K562 (cell line): ENCODE data around the gene SLC22A3. TPM values are rescaled to one million over a fixed set of nuclear protein-coding genes. Genes with fewer than 3 reads are reported as not detected.

Experiments used
- ATAC-seq: fragments of 200-7000 bp; cut with Tn5 transposase; 3 replicates; pipeline ENCODE4 v1.9.1; 2020; ENCODE audit warnings: moderate library complexity
- BruUV-seq: library from RNA; stranded (reverse); fragments of 400-500 nt; replicated peaks from 2 replicates; lab custom pipeline; 2021; lab: Mats Ljungman, UMichigan
- CTCF ChIA-PET: fragments of 300-600 bp; formaldehyde crosslinking; extraction: SDS; loops from one replicate; lab custom pipeline; 2021; ENCODE audit warnings: low intra/inter-chr PET ratio; lab: Yijun Ruan, JAX
- POLR2A ChIA-PET: fragments of 300-600, 350-650 bp; sonication (Branson Sonifier 250); formaldehyde crosslinking; extraction: SDS; loops from one replicate; lab custom pipeline; 2021; ENCODE audit warnings: antibody characterized with exemption, inconsistent platforms; lab: Yijun Ruan, JAX
- DNase-seq, 4 experiments: peaks; one replicate each; pipeline versions ENCODE4 v3.0.0 to v3.0.0-alpha.2; 2011 to 2018; ENCODE audit warnings: low spot score in 3 of 4, mixed read lengths in 3 of 4; ENCODE audit errors: extremely low read depth in 1 of 4
- FAIRE-seq: peaks from 2 replicates; lab custom pipeline; 2011; peaks lifted over from hg19 to GRCh38; lab: Jason Lieb, UNC
- H2AFZ ChIP-seq: 2 replicates; pipeline ENCODE4 v1.6.0; 2011; ENCODE audit warnings: low read depth, low read length, control low read depth, inconsistent platforms
- H3K27ac ChIP-seq: fragments of 200-600 bp; 3 replicates; pipeline ENCODE4 v1.8.0; 2011; ENCODE audit warnings: low read depth, mild to moderate bottlenecking, control low read depth, inconsistent platforms, low read length, moderate library complexity, mixed read lengths; ENCODE audit errors: extremely low read depth
- H3K27me3 ChIP-seq, 2 experiments: fragments of 300-600 bp in 1 of 2; 2 replicates in 1 of 2; 3 replicates in 1 of 2; pipeline versions ENCODE4 v1.6.0 to v1.8.0; 2011; ENCODE audit warnings: inconsistent platforms in 2 of 2, low read length in 2 of 2, mild to moderate bottlenecking in 1 of 2, mixed read lengths in 1 of 2, moderate library complexity in 1 of 2; ENCODE audit not compliant: control insufficient read depth in 2 of 2, insufficient read depth in 2 of 2
- H3K36me3 ChIP-seq: fragments of 300-600 bp; 3 replicates; pipeline ENCODE4 v1.8.0; 2011; ENCODE audit warnings: mild to moderate bottlenecking, low read length, inconsistent platforms; ENCODE audit not compliant: control insufficient read depth, insufficient read depth
- H3K4me1 ChIP-seq, 2 experiments: fragments of 200-600 bp in 1 of 2; replicated peaks in 1 of 2; 2 replicates in 1 of 2; 3 replicates in 1 of 2; pipeline versions ENCODE4 v1.5.1 to v1.8.0; 2011; ENCODE audit warnings: inconsistent platforms in 2 of 2, low read length in 2 of 2, mild to moderate bottlenecking in 1 of 2, mixed read lengths in 1 of 2, moderate library complexity in 1 of 2; ENCODE audit not compliant: control insufficient read depth in 2 of 2, insufficient read depth in 2 of 2
- H3K4me2 ChIP-seq: 2 replicates; pipeline ENCODE4 v1.6.1; 2011; ENCODE audit warnings: low read length, control low read depth, inconsistent platforms, mixed read lengths; ENCODE audit not compliant: insufficient read depth
- H3K4me3 ChIP-seq: fragments of 200-600 bp; sonication (generic), shearing (Covaris generic); 2 replicates; pipeline ENCODE4 v1.5.1; 2016; ENCODE audit warnings: control low read depth, inconsistent platforms
- H3K79me2 ChIP-seq: fragments of 200-600 bp; 3 replicates; pipeline ENCODE4 v1.8.0; 2011; ENCODE audit warnings: low read length, inconsistent platforms; ENCODE audit not compliant: control insufficient read depth, insufficient read depth
- H3K9ac ChIP-seq, 2 experiments: 2 replicates each; pipeline versions ENCODE4 v1.6.0 to v1.6.1; 2011; ENCODE audit warnings: low read depth in 2 of 2, low read length in 2 of 2, control low read depth in 1 of 2, inconsistent platforms in 1 of 2, mild to moderate bottlenecking in 1 of 2, mixed read lengths in 1 of 2; ENCODE audit not compliant: insufficient read depth in 1 of 2
- H3K9me1 ChIP-seq: one replicate; pipeline ENCODE4 v1.6.0; 2011; ENCODE audit warnings: inconsistent platforms, mild to moderate bottlenecking, low read length, moderate library complexity; ENCODE audit not compliant: control insufficient read depth, insufficient read depth
- H3K9me3 ChIP-seq: replicated peaks from 2 replicates; pipeline ENCODE4 v1.5.1; 2011; ENCODE audit warnings: low read depth, low read length, inconsistent platforms; ENCODE audit not compliant: control insufficient read depth, insufficient read depth
- H4K20me1 ChIP-seq: replicated peaks from 2 replicates; pipeline ENCODE4 v1.6.1; 2011; ENCODE audit warnings: low read length, inconsistent platforms, mixed read lengths; ENCODE audit not compliant: control insufficient read depth, insufficient read depth
- ARHGAP35 ChIP-seq: fragments of 450-650 bp; IDR thresholded peaks from 2 replicates; pipeline ENCODE4 v1.6.1; 2018; ENCODE audit not compliant: partially characterized antibody
- CBX8 ChIP-seq: fragments of 200-600 bp; sonication (generic); IDR thresholded peaks from 2 replicates; pipeline ENCODE4 v1.6.1; 2012; ENCODE audit warnings: borderline replicate concordance, mixed run types, low read depth, mild to moderate bottlenecking, moderate library complexity, mixed read lengths, low read length, control low read depth, inconsistent platforms; ENCODE audit not compliant: poor library complexity, severe bottlenecking; ENCODE audit errors: extremely low read depth
- DIDO1 ChIP-seq: fragments of 450-650 bp; IDR thresholded peaks from 2 replicates; pipeline ENCODE4 v1.6.1; 2016; ENCODE audit warnings: low read depth, missing biosample characterization, missing genetic modification characterization
- FOXJ3 ChIP-seq: sonication (generic); formaldehyde crosslinking; IDR thresholded peaks from 2 replicates; pipeline ENCODE4 v1.4.0; 2020; ENCODE audit warnings: mild to moderate bottlenecking, missing genetic modification reagents
- HNRNPK ChIP-seq: fragments of 200-400 bp; formaldehyde crosslinking; IDR thresholded peaks from one replicate; pipeline ENCODE4 v1.6.1; 2018; ENCODE audit warnings: mild to moderate bottlenecking, low read depth, low read length; ENCODE audit not compliant: poor library complexity, severe bottlenecking
- MYBL2 ChIP-seq, 2 experiments: fragments of 450-650 bp in 1 of 2; sonication (generic) in 1 of 2; formaldehyde crosslinking in 1 of 2; IDR thresholded peaks; 2 replicates each; pipeline versions ENCODE4 v1.6.1 to v1.8.1; 2017 to 2022; ENCODE audit warnings: borderline replicate concordance in 1 of 2, inconsistent platforms in 1 of 2, low read depth in 1 of 2, mild to moderate bottlenecking in 1 of 2, missing genetic modification reagents in 1 of 2, moderate library complexity in 1 of 2
- PTBP1 ChIP-seq: fragments of 200-400 bp; formaldehyde crosslinking; IDR thresholded peaks from 2 replicates; pipeline ENCODE4 v1.6.1; 2017; ENCODE audit warnings: low read depth, low read length
- RAD51 ChIP-seq: fragments of 450-650 bp; IDR thresholded peaks from 2 replicates; pipeline ENCODE4 v1.7.1; 2016; ENCODE audit warnings: low read depth, mild to moderate bottlenecking, borderline replicate concordance
- SIN3B ChIP-seq: fragments of 450-650 bp; IDR thresholded peaks from 2 replicates; pipeline ENCODE4 v1.6.1; 2017; ENCODE audit warnings: low read depth, mild to moderate bottlenecking, moderate library complexity
- SLC30A9 ChIP-seq: fragments of 250-450 bp; sonication (Bioruptor Pico); IDR thresholded peaks from 2 replicates; pipeline ENCODE4 v1.8.0; 2022; ENCODE audit warnings: mild to moderate bottlenecking, moderate library complexity
- SMARCE1 ChIP-seq: fragments of 450-650 bp; IDR thresholded peaks from 2 replicates; pipeline ENCODE4 v1.7.1; 2016; ENCODE audit warnings: mild to moderate bottlenecking
- USF2 ChIP-seq: sonication (generic); formaldehyde crosslinking; IDR thresholded peaks from 2 replicates; pipeline ENCODE4 v1.5.0; 2020; ENCODE audit warnings: missing genetic modification reagents
- ZBTB17 ChIP-seq: fragments of 450-650 bp; formaldehyde crosslinking; IDR thresholded peaks from 2 replicates; pipeline ENCODE4 v1.4.0; 2020; ENCODE audit warnings: mild to moderate bottlenecking
- ZNF140 ChIP-seq: fragments of 250-450 bp; sonication (Bioruptor Pico); IDR thresholded peaks from 2 replicates; pipeline ENCODE4 v1.8.0; 2021; ENCODE audit warnings: moderate library complexity, mild to moderate bottlenecking, inconsistent platforms
- ZNF24 ChIP-seq: fragments of 450-650 bp; IDR thresholded peaks from 2 replicates; pipeline ENCODE4 v1.6.1; 2016
- ZNF512 ChIP-seq: IDR thresholded peaks from 2 replicates; pipeline ENCODE4 v1.6.1; 2016; ENCODE audit warnings: missing genetic modification characterization, missing compliant biosample characterization
- ZNF644 ChIP-seq: fragments of 200-800 bp; sonication (Bioruptor generic); IDR thresholded peaks from 2 replicates; pipeline ENCODE4 v1.6.1; 2016; ENCODE audit warnings: low read depth, missing genetic modification characterization, missing compliant biosample characterization
- ZNF655 ChIP-seq: fragments of 250-450 bp; sonication (Bioruptor Pico); IDR thresholded peaks from 2 replicates; pipeline ENCODE4 v1.5.0; 2021
- WGBS: fragments of 100-300 bp; shearing (Covaris generic); methylation state at CpG from one replicate; pipeline ENCODE4 v1.1.6; 2016; ENCODE audit warnings: low coverage, mixed read lengths; ENCODE audit not compliant: insufficient coverage; ENCODE audit errors: missing lambda C conversion rate; 5-methylcytosine and 5-hydroxymethylcytosine counted together
- in situ Hi-C: fragments of 300-500 bp; cut with MboI; formaldehyde crosslinking; loops from 4 replicates; pipeline ENCODE4 v1.15.0; 2018; ENCODE audit warnings: inconsistent platforms, mixed read lengths
- intact Hi-C: fragments of 100-400 bp; cut with micrococcal nuclease; formaldehyde crosslinking; loops from 2 replicates; pipeline ENCODE4 v1.14.2; 2022
- polyA plus RNA-seq, 8 experiments: library from polyadenylated mRNA; depleted of rRNA in 4 of 8; stranded (reverse) in 5 of 8; unstranded in 3 of 8; fragments of >200 nt; fragmentation: Nextera tagmentation in 2 of 8; fragmentation: Illumina TruSeq in 1 of 8; extraction: Ambion mirVana in 2 of 8; extraction: Trizol in 1 of 8; gene quantifications; 2 replicates each; pipeline versions ENCODE4 v1.2.1 to v1.2.3, GENCODE V29; 2011 to 2014; ENCODE audit warnings: inconsistent platforms in 1 of 8, missing spikeins in 1 of 8
- total RNA-seq, 7 experiments: library from RNA; depleted of rRNA in 6 of 7; stranded (reverse); fragments of >200 nt in 6 of 7; fragmentation: Illumina TruSeq in 2 of 7; extraction: Trizol in 2 of 7; gene quantifications; 2 replicates each; pipeline versions ENCODE4 v1.2.1 to v1.2.3, GENCODE V29; 2011 to 2021; ENCODE audit warnings: low replicate concordance in 1 of 7

The SLC22A3 gene
- total and polyA plus RNA-seq, 9 of the 15 experiments (the other 6 are each of a cell fraction or from before 2014, with no cell fraction given), result not detected

GRCh38 chr6:160431791-160432404 lies 83.7 kb downstream of the SLC22A3 start:
- no peak overlapping the region for H2AFZ ChIP-seq
- ATAC-seq (peak; percentile 63; the same call in 2 of the 3 replicates), FAIRE-seq (no peak), DNase-seq (peak; percentile 8 to 70 (median 56))
- in situ Hi-C loops (no loop called here), intact Hi-C loops (no loop called here)
- no peaks in the 10 kb centered on the region for H4K20me1 ChIP-seq
- H3K9me3 ChIP-seq, result no peaks in the 10 kb centered on the region
- H3K4me2 ChIP-seq, result no peak overlapping the region
- no peaks in the 10 kb centered on the region for H3K4me1 ChIP-seq
- CTCF ChIA-PET, result no interaction called here
- no peak overlapping the region for H3K4me3 ChIP-seq
- H3K36me3 ChIP-seq, result no peaks in the 10 kb centered on the region
- no peak overlapping the region for H3K27ac ChIP-seq
- H3K27me3 ChIP-seq, result peaks cover 6 to 10% of the 10 kb centered on the region in 2 experiments; a peak in 4 of 5 replicates
- H3K9ac ChIP-seq, result no peak overlapping the region
- BruUV-seq, result no TSS peak
- POLR2A ChIA-PET, result no interaction called here
- no peaks in the 10 kb centered on the region for H3K9me1 ChIP-seq
- WGBS, result 8% methylated on average over 8 of the region's 8 CpGs
- H3K79me2 ChIP-seq, result no peaks in the 10 kb centered on the region
- TF ChIP-seq ZBTB17 (no peak), SLC30A9 (no peak), ZNF24 (no peak), PTBP1 (no peak), MYBL2 (IDR thresholded peaks at IDR 0.05; ENCODE audit: low read depth) (no peak), MYBL2 (CRISPR knock-in tag; IDR thresholded peaks at IDR 0.05; ENCODE audit: borderline replicate concordance) (no peak), FOXJ3 (no peak), ZNF644 (tag) (no peak), USF2 (CRISPR knock-in tag) (peak; percentile 93), DIDO1 (tag) (0 out of 2 replicates have a peak, but pooled peaks have one; percentile 31), ZNF140 (CRISPR knock-in tag) (no peak), ARHGAP35 (no peak), ZNF655 (CRISPR knock-in tag) (no peak), SIN3B (no peak), SMARCE1 (no peak), HNRNPK (no peak), CBX8 (no peak), ZNF512 (tag) (no peak), RAD51 (peak; percentile 82)
